ENCODE measurements around the gene BMP7.
"Not testable (repeated sequence)": the region's sequence is repeated elsewhere in the genome, so short reads cannot be mapped to it uniquely, and the experiment has no call there.

BMP7 gene

DNA sequence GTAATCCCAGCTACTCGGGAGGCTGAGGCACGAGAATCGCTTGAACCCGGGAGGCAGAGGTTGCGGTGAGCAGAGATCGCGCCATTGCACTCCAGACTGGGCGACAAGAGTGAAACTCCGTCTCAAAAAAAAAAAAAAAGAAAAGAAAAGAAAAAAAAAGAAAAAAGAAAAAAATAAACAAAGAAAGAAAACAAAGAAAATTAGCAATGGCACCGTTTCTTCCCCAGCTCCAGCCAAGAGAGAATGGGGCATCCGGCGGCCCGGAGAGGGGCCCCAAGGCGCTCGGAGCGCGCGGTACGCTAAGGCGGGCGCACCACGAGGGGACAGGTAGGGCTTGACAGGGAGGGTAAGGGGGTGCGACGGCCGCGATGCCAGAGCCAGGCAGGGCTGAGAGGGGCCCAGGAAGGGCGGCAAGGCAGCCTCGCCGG, 1.5 kb downstream of the BMP7 start:
- not testable (repeated sequence) for DNase-seq

DNA sequence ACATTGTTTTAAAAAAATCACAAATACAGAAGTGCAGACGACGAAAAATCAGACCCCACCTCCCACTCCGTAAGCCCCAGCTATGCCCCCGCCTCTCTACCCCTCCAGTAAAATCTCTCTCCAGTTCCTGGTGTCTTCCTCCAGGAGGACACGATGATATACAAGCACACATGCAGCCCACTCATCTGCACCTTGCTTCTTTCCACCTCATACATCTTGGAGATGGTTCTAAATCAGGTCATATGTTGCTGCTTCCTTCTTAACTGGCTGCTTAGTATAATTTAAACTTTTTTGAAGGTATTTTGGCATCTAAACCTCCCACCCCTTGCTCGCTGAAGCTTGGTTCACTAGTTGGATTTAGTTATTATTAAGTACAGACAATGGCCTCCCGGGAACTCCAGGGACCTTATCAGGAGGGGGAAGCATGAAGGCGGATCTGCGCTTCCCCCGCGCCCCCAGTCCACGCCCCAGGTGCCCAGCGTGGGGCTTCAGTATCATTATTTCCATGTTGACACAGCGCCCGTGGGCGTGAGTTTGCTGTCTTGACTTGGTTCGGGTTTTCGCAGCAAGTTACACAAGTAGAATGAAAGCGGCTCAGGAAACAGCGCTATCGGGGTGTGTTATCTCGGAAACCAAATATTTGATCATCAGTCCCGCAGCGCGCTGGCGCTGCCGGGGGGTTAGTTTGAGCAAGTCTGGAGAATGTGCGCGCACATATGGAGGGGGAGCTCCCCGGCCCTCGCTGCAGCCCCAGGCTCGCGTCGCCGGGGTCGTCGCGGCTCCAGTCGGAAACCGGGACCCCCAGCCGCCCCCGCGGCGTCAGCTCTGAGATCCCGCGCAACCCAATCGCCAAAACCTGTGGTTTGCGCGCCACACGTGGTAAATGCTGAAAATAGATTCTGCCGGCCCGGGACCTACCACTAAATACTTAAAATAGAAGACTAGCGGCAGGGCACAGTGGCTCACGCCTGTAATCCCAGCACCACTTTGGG, 2.3 kb downstream of the BMP7 start:
- no peak for DNase-seq

DNA sequence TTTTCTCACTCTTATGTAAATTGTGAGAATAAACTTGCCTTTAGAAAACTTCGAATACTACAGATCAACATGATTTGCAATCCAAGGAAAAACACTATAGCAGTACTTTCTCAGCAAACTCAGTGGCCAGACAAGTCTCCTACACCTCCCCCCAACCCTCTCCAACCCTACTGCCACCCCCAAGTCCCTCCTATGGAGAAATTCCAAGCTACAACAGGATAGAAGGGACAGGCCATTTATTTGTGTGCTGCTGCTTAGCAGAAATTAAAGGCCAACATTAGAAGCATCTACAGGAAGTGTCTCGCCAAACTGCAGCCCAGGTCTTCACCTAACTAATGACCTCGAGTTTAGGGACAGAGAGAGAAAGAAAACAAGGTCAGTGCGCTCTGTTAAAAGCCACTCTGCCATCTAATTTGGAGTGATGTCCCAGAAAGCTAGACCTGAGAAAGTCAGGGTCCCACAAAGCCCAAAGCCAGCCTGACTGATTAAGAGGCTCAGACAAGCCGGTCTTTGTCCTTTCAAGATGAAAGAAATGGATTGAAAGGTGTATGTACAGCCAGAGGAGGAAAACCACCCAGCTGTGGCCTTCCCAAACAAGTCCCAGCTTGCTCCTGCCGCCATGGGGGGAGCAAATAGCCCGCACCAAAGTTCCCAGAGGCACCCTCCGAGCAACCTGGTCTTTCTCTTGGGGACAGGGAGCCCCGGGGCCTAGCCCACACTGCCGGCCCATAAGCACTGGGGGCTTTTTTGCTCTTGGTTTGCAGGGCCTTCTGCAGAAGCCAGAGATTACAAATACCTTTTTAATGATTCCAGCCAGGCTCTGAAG, 3.4 kb downstream of the BMP7 start:
- DNase-seq, result no peak

DNA sequence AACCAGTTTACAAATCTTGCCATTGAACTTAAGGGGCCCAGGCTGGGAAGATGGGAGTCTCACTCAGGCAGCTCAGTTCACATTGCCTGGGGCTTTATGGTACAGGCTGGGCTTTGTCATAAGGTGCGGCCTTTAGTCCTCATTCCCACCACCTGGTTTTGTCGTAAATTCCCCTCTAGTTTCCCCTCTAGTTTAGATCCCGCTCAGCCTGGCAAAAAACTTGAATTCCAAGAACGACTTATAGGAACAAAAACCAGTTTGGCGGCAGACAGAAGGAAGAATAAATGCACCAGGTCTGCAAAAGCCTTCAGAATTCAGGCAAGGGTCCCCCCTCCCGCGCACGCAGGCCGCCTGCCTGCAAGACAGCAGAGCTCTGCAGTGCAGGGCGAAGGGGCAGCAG, 4.1 kb downstream of the BMP7 start:
- no peak for DNase-seq

DNA sequence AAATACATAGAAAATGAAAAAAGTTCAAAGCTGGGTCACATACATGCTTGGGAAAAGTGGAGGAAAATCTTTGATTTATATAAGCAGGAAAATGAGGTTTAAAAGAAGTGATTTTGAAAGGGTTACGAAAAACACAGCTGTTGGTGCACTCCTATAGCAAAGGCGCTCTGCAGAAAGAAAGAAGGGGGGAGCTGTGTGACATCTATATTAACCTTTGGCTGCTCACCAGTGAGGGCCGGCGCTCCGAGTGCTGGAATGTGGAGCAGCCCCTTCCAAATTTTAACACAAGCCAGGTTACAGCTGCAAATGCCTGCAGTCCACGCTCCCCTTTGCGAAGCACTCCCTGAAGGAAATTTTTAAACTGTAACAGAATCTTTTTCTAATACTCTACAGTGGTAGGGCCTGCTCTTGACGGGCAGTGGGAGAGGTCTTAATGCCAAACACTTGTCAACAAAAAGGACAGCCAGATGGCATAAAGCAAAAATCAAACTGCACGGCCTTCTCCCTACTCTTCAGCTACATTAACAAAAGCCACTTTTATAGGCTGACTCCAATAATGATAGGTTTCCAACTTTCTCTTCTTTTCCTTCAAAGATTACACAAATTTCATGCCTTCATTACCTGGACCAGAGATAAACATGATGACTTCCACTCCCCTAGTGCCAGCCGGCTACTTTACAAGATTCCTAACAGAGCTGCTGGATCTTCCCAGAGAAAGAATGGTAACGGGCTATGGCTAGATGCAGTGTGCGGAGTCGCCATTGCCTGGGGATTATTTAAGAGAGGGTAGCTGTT, 4.8 kb downstream of the BMP7 start:
- no peak for DNase-seq

DNA sequence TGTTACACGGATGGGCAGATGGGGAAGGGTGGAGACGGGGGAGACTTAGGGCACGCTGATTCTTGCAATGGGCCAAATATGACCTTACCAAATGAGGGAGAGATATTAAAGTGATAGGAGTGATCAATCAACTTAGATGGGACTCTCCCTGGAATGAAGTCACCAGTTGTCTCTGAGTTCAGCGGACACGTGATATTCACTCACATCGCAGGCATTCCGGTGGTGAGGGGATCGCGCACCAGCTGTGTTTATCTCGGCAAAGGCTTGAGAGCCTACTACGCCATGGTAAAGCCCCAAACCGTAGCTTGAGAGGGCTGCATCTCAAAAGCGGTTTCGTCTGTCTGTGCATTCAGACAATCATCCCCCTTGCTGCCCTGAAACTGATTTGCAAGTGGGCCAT, 5.5 kb downstream of the BMP7 start:
- DNase-seq, result no peak

DNA sequence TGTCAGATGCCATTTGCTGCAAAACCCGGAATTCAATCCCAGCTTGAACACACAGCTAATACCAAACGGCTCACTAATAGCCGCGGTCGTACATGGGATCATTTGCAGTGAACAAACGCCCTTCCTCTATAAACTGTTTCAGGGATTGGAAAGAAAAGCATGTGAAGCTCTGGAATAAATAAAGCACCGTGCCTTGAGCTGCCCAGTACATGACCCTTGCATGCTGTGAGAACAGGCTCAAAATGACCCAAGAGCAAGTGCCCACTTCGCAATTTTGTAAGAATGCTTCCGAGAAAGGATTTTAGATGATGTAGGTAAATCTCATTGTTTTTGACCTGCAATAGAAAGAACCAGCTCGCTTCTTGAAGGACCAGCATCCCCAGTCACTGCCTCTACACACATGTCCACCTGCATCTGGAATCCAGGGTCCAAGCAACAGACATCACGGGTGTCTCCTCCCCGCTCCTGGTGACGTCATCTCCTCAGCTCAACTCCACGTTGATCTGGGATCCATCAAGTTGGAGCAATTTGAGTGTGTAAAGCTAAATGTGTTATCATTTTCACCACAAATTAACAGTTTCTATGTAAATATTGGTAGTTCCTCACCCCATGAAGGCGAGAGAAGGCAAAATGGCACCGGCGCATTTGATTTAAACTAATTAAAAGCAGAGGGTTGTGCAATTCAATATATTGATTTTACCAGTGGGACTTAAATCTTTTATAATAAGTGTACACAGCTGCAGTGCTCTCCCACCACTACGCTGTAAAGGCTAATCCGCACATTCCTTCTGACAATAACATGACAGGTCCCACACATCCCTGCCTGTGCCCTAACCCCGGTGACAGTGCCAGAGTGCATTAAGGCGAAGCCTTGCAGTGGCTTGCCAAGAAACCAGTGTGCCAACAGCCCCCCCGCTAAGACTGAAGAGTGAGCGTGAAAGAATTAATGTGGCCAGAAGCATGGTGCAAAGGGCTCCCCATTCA, 6.2 kb downstream of the BMP7 start:
- no peak for DNase-seq

DNA sequence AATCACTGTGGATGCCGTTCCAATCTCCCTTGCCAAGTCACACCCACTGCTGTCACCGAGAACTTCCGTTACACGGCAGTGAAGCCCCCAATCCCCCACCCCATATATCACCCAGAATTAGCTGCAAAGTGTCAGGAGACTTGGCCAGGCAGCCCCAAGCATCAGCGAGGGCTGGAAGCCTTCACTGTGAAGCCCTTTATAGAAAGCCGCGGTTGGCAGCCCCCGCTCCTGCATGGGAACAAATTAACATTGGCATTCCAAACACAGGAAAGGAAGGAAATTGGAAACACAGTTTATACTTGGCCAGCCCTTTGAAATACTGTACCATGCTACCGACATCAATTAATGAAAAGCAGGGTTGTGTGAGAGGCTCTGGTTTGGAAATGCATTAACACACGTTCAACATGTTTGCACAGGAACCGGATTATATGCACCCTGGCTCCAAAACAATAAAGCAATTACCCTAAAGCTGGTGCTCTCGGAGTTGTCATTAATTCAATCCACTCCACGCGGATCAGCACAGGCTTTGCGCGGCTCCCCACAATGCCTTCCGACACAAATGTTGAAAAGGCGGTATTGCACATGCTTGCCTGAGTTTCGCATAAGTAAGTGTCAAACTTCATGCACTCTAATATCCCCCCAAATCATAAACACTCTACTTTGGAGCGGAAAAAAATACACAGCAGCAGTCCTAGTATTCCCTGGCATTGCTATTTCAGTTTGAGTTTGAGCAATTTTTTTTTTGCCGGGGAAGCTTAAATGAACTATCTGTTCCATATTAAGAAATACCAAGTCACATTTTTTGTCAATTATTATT, 7.1 kb downstream of the BMP7 start:
- DNase-seq, result no peak

DNA sequence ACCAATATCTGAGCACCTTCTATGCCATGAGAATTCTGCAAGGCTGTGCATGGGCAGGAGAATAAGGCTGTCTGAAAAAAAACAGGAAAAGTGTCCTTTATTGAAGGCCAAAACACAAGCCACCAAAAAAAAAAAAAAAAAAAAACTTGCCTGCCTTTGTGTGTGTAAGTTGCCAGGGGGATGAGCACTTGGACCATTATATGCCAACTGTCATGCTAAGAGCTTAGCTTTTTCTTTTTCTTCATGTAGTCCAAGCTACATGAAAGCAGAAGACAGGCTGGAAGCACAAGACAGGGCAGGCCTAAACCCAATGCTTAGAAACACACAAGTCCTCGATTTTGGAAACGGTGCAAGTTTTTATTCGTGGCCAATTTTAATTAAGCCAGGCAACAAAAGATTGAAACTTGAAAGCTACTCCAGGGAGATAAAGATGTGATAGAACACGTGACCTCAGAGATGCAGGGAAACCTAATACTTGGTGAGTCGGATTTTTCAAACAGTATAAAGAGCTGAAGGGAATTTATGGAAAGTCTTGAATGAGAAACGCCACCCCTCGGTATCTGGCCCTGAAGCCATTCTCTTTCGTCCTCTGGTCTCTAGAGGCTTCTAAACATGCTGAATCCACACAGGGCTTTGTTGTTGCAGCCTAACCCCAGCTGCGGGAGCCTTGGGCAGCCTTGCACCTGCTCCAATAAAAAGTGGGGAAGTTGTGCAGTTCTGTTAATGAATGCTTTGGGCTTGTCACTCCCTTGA, 8.6 kb downstream of the BMP7 start:
- no peak for DNase-seq

DNA sequence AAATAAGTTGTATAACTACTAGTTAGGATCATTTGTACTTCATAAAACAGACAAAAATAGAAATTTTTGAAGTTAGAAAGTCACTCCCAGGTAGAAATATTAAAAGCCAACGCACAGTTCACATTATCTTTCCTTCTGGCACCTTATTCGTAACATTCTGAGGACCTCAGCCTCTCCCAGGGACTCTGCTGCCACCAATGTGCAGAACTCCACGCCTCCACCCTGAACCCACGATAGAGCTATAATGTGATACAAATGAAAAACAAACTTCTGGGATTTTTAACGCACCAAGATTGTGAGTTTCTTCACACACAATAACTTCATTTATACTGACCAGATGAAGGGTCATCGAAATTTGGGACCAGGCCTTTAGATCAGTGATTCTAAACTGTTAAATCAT, 9.5 kb downstream of the BMP7 start:
- no peak for DNase-seq

DNA sequence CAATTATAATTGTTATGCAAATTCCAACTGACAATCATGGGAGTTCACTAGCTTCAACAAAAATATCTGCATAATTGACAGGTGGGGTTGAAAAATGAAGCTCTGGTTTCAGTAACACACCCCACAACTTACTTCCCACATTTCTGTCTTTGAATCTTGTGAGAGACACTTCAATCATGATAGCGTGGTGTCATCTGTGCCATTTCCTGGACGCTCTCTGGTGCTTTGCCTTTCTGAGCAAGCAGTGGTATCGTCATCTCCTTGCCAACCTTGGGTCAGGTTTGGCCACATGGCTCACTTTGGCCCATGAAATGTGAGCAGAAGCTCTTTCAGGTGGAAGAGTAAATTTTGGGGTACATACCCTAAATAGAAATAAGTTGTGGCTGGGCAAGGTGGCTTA, 10.2 kb downstream of the BMP7 start:
- no peak for DNase-seq

DNA sequence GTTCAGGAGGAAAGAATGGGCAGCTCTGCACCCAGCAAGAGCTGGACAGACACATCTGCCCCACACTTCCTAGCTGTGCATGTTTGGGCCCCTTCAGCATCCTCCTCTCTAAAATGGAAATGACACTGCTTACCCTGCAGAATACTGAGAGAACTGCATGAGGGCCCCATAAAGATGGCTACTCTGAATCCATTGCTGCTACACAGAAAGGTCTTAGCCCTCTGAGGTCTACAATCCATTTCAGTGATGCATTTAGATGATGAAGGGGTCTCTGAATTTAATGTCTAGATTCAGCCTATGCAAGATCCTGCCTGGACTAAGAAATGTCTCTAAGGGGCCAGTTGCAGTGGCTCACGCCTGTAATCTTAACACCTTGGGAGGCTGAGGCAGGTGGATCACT, 11.3 kb downstream of the BMP7 start:
- DNase-seq, result no peak

DNA sequence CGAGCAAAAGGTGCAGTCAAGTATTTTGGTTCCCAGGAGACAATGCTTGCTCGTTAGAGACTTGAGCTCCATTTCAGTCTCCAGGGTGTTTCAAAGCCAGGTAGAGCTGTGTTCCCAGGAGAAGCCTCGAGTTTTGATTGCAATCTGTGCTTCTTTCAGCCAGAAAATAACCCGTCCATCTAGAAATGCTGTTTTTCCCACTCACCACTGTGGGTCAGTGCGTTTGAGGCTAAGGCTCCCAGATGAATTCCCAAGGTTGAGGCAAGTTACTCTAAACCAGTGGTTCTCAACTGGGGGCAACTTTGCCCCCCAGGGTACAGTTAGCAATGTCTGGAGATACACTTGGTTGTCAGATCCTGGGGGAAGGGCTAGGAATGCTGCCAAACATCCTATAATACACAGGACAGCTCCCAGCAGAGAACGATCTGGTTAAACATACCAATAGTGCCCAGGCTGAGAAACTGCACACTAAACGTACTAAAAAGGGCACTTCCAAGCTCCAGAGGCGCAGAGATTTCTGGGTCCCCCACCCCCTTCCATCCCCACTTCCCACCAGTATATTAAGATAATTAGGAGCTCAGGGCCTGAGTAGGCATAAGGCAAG, 13.8 kb downstream of the BMP7 start:
- DNase-seq, result no peak

DNA sequence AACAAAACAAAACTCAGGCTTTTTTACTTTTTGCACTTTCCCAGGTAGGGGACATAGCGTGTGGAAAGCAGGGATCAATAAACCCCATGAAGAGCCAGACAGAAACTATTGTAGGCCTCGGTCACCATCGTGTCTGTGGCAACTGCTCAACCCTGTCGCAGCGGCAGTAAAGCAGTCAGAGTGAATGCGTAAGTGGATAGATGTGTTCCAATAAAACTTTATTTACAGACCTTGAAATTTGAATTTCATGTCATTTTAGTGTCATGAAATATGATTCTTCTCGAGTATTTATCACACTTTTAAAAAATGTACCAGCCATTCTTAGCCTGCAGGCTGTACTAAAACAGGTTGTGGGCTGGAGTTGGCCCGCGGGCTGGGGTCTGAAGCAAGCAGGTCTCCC, 14.5 kb downstream of the BMP7 start:
- no peak for DNase-seq

DNA sequence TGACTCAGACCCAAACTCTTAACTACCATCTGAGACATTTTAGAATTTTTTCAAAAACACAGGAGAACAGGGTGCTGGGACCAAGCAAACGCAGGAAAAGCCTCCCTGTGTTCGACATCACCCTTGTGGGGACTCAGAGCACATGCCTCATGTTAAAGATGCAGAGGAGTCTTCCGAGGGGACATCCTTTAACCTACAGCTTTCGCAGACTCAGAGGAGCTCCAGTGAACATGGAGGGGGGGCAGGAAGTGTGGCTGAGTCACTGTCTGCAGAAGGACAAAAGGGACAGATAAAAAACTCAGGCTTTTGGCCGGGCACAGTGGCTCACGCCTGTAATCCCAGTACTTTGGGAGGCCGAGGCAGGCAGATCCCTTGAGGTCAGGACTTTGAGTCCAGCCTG, 15.1 kb downstream of the BMP7 start:
- DNase-seq, result no peak

DNA sequence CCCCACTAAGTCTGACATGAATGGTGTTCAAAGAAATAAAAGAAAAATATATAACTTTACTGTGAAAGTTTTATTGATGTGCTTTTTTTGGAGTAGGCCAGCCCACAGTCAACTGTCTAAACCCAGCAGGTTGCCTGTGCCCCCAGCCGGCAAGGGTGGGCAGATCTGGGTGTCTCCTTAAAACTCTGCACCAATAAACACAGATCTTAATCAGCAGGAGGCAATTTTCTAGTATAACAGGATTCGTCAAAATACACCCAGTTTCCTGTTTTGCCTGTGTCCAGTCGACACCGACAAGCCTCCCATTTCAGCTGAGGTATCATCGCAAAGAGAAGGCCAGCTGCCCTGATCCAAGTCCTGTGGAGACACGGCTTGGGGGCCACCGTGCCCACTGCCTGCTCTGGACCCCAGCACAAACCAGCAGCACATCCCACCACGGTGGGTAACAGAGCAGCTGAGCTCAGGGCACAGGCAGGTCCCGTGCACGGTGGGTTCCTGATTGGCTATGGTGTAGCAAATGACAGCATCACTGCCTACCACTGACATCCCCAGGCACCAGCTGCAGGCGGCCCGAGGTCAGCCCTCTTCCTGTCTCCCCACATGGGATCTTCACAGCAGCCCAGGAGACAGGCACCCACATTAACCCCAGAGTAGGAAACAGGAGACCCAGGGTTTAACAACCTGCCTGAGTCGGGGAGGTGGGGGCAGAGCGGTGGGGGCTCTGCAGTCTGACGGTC, 15.7 kb downstream of the BMP7 start:
- DNase-seq, result no peak

DNA sequence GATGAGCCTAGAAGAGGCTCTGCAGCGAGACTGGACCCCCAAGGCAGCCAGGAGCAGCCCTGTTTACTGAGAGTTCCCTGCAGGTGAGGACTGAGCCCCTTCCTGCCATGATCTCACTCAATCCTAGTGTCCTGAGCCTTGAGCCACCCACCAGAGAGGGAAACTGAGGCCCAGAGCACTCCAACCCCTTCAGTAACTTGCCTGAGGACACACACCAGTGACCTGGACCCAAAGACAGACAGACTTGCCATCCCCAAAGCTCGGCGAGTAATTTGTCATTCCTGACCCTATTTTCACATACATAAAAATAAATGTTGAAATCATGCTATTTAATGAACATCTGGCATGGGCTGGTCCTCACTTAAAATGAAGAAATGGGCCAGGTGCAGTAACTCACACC, 16.7 kb downstream of the BMP7 start:
- no peak for DNase-seq

DNA sequence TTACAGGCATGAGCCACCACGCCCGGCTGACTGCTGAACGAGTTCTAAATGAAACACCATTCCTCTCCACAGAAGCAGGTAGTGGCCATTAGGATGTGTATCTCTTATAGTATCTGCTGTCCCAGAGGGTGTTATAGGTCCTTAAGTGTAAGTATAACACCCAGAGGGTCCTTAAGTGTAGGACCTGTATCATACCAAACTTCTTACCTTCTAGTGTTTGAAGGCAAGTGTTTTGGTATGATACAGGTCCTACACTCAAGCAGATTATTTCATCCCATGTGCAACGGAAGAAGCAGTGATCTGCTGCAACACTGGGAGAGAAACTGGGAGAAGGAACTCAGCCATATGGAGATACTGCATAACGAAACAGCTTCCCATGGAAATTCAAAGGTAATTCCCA, 17.4 kb downstream of the BMP7 start:
- DNase-seq, result no peak

Measured in Kasumi-1 (cell line).